Suprapubic skin (tissue), 4 donors: ENCODE measurements around the gene PRSS56.

Source experiments
- CTCF ChIP-seq, 2 donors: fragments of 200-600 bp in 1 of 2; fragments of 450-650 bp in 1 of 2; sonication (generic) in 1 of 2; IDR thresholded peaks; one replicate each; pipeline ENCODE4 v1.5.1; 2016 to 2019; ENCODE audit warnings: antibody characterized with exemption in 2 of 2, mild to moderate bottlenecking in 1 of 2, moderate library complexity in 1 of 2
- POLR2A ChIP-seq, 2 donors: fragments of 450-650 bp; IDR thresholded peaks; one replicate each; pipeline ENCODE4 v1.6.1; 2017; ENCODE audit warnings: antibody characterized with exemption in 2 of 2, mild to moderate bottlenecking in 2 of 2, moderate library complexity in 2 of 2
- POLR2AphosphoS5 ChIP-seq, 3 donors: sonication (generic); formaldehyde crosslinking; IDR thresholded peaks; one replicate each; pipeline ENCODE4 v1.6.1; 2017; ENCODE audit warnings: antibody characterized with exemption in 3 of 3

- no peak for TF ChIP-seq CTCF (IDR thresholded peaks at IDR 0.05)
- TF ChIP-seq POLR2A (IDR thresholded peaks at IDR 0.05) = no peak
- no peak for TF ChIP-seq POLR2AphosphoS5 (IDR thresholded peaks at IDR 0.05)
Observed at GRCh38 chr2:232489516-232490220, 30.5 kb upstream of the PRSS56 start.
